Inflammatory macrophage treated with lipopolysaccharide for 4 hours (primary cell): ENCODE data around the gene USP35.
A peak's percentile ranks its signal among the peaks of the same experiment; 100 is the strongest.

ENCODE experiments used
- DNase-seq: peaks from one replicate; pipeline ENCODE4 v3.0.0-alpha.2; 2020

The USP35 gene

DNA sequence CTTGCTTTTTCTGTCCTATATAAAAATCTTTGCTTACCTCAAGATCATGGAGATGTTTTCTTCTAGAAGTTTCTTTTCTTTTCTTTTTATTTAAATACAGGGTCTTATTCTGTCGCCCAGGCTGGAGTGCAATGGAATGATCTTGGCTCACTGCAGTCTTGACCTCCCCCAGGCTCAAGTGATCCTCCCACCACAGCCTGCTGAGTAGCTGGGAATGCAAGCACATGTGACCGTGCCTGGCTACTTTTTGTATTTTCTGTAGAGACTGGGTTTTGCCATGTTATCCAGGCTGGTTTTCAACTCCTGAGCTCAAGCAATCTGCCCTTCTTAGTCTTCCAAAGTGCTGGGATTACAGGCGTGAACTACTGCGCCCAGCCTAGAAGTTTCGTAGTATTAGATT is 45.3 kb downstream of the USP35 start:
- DNase-seq: no peak

DNA sequence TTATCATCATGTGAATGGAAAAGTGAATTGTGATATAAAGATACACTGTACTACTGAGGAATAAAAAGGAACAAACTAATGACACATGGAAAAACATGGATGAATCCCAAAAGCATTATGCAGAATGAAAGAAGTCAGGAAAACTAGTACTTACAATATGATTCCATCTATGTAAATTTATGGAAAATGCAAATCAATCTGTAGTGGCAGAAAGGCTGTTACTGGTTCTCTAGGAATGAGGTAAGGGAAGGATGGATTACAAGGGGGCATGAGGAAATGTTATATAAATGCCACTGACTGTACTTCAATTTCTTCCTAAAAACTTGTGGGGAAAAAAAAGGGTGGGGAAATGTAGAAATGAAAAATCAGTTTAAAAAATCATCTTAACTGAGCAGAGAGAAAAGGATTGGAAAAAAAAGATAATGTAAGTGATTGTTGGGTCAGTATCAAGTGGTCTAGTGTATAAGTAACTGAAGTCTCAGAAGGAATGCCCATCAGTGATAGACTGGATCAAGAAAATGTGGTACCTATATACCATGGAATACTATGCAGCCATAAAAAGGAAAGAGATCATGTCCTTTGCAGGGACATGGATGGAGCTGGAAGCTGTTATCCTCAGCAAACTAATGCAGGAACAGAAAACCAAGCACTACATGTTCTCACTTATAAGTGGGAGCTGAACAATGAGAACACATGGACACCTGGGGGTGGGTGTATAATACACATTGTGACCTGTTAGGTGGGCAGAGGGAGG is 48.8 kb downstream of the USP35 start:
- DNase-seq: no peak

DNA sequence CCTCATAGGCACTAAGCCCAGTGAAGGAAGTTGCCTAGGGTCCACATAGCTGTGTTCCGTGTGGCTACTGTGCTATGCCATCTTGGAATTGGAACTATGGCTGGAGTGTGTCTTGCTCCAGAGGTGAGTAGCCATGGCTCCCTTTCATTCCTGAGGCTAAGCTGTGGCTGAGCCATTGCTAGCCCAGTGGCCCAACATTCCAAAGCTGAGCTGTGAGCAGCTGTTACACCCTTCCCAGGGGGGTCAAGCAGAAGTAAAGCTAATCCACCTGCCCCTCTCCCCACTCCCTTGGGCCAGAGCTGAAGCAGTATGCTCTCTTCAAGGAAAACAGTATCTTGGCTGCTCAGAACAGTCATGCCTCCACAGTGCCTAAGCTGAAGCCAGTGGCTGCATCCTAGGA is 51.1 kb downstream of the USP35 start:
- no peak for DNase-seq

DNA sequence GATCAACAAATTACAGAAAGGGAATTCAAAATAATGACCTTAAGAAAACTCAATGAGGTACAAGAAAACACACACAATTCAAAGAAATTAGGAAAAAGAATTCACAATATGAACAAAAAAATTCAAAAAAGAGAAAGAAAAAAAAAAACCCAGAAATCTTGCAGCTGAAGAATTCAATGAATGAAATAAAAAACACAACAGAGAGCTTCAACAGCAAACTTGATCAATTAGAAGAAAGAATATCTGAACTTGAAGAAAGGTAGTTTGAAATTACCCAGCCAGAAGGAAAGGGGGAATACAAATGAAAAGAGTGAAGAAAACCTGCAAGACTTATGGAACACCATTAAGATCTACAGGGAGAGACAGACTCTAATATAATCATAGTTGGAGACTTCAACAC is 52.8 kb downstream of the USP35 start:
- no peak for DNase-seq

DNA sequence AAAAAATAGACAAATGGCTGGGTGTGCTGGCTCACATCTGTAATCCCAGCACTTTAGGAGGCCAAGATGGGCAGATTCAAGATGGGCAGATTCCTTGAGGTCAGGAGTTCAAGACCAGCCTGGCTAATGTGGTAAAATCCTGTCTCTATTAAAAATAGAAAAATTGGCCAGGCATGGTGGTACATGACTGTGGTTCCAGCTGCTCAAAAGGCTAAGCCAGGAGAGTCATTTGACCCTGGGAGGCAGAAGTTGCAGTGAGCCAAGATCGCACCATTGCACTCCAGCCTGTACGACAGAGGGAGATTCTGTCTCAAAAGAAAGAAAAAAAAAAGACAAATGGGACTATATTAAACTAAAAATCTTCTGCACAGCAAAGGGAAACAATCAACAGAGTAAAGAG is 55.4 kb downstream of the USP35 start:
- no peak for DNase-seq

DNA sequence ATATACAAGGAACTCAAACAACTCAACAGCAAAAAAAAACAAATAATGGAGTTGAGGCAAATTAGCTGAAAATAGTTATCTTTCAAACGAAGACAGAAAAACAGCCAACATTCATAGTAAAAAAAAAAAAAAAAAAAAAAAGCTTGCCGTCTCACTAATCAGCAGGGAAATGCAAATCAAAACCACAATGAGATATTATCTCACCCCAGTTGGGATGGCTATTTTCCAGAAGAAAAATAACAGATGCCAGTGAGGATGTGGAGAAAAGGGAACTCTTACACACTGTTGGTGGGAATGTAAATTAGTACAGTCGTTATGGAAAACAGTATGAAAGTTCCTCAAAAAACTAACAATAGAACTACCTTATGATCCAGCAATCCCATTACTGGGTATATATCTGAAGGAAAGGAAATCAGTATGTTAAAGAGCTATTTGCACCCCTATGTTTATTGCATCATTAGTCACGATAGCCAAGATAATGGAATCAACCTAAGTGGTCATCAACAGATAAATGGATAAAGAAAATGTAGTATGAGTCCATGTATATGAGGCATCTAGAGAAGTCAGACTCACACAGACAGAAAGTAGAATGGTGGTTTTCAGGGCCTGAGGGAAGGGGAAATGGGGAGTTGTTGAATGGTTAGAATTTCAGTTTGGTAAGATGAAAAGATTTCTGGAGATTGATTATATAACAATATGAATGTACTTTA is 56.0 kb downstream of the USP35 start:
- DNase-seq: peak; percentile 3

DNA sequence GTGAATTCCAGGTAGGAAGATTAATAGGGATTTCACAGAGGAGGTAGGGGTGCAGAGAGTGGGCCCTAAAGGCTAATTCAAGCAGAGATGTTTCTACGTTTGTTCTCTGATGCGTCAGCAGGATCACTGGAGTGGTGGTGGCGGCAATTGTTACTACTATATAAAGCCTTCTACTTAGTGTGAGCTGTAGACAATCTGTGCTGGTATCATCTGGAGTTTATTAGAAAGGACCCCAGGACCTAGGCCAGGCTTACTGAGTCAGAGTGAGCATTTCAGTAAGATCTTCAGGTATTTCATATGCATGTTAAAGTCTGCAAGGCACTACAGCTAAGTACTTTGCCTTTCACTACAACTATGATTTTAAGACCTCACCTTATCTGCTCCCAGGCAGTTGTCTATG is 59.5 kb downstream of the USP35 start:
- no peak for DNase-seq

DNA sequence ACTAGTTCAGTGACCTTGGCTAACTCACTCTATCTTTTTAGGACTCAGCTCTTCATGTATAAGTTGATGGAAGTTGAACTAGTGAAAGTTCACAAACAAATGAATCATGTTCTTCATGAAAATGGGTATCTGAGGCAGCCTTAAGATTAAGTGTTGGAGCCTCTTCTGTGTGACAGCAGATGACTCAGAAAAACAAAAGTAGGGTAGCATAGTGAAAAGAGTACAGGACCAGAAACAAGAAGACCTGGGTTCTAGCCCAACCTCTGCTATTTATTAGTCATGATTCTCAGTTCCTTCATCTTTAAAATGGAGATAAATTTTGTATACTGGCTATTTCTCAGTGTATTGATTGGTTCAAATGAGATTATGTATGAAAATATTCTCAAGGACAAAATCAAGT is 60.2 kb downstream of the USP35 start:
- DNase-seq: no peak

DNA sequence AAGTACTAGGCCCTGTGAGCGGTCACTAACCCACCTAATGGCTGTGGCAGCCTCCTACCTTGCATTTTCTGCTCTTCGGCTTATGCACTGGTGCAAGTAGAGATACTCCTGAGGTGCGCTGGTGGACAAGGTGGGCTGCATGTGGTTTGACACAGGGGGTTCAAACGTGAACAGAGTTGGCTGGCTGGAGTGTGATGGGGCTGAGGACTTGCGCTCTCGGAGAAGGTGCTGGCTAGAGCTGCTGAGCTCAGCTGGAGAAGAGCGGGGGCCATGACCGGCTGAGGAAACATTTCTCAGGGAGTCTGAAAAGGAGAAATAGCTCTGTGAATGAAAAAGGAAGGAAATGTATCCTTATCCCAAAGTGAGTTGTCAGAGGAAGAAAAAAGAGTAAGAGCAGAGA is 61.4 kb downstream of the USP35 start:
- no peak for DNase-seq

DNA sequence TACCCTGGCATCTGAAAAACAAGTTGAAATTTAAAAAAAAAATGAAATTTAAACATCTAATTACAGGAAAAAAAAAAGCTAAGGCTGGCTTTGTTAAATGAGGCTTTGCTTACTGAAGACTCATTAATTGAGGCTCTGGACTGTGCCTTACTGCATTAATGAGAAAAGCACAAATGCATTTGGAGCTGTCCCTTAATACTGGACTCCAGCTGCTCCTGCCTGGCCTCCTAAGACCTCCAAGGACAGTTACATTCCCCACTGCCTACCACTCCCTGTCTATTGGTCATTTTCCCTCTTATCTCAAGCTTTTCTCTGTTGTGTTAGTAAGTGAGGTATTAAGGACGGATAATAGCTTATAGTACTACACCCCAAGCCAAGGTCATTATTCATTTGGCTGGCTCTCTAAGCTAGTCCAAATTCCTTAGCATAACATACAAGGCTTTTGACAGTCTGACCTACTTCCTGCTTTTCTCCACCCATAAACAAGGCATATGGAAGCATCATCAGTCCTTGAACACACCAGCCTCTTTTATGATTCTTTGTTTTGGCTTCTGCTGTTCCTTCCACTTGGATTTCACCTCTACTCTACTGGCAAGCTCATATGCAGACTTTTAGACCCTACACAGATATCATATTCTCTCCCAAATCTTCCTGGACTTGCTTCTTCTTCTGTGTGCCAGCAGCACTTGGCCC is 62.5 kb downstream of the USP35 start:
- no peak for DNase-seq

DNA sequence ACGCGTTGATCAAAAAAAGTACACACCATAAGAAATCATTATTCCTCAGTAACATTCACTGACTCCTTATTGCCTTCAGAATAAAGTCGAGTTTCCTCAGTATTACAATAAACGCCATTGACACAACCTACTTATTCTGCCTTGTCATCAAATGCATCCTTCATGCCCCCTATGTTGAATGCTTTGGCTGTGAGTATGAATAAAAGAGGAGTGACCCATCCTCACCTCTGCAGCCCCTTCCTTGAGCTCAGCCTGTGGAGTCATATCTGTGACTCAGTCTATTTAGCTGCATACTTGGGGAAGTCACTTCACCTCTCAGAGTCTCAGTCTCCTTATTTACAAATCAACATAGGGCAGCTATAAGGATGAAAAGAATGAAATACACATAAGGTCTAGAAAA is 65.1 kb downstream of the USP35 start:
- no peak for DNase-seq

DNA sequence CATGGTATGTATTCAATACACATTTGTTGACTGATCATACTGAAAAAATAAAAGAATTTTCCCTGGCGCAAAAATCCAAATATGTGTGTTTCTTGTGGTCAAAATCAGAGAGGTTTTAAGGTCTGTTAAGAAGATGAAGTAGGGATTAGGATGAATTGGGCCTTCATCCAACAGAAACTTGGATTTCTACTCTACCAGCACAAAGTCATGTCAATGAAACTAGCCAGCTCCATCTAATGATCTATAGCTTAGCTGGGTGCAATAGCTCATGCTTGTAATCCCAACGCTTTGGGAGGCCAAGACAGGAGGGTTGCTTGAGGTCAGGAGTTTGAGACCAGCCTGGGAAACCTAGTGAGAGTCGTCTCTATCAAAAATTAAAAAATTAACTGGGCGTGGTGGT is 65.5 kb downstream of the USP35 start:
- no peak for DNase-seq

DNA sequence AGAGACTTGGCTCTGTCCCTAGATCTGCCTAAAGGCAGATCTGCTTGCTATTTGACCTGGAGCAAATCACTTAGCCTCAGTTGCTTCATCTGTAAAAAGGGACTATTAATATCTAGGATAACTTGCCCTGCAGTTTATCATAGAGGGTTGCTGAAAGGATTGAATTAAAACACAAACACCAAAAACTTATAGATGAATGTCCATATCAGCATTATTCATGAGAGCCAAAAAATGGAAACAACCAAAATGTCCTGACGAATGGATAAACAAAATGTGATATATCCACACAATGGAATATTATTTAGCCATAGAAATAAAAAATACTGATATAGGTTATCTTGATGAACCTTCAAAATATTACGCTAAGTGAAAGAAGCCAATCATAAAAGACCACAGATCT is 67.2 kb downstream of the USP35 start:
- DNase-seq: no peak

DNA sequence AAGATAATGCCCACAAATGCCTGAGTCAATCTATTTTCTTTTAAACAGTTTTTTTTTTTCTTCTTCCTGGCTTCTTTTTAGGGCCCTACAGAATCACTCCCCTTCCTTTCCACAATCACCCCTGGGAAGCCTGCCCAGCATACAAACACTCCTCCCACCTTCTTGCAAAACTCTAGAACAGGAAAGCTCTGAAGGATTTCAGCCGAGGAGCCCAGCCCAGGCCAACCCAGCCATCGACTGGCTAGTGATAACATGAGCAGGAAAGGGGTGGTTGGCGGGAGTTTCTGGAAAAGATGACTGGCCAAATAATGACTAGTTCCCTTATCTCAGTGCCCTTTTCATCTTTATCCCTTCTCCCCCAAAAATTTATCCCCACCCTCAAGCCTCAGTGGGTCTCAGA is 68.2 kb downstream of the USP35 start:
- peak; percentile 5 for DNase-seq

DNA sequence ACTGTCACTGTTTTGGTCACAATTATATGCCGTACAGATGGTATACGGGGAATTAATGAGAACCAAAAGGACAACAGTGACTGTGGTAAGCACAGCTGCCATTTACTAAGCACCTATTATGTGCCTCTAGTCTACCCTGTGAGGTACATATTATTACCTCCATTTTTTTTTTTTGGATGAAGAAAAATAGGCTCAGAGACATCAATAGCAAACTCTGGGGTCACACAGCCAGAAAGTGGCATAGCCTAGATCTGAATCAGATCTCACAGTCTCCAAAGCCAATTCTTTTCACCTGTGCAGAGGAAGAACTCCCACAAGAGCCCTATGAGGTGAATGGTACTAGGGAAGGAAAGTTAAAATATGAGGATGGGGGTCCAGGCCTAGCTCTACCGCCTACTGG is 68.9 kb downstream of the USP35 start:
- DNase-seq: no peak

DNA sequence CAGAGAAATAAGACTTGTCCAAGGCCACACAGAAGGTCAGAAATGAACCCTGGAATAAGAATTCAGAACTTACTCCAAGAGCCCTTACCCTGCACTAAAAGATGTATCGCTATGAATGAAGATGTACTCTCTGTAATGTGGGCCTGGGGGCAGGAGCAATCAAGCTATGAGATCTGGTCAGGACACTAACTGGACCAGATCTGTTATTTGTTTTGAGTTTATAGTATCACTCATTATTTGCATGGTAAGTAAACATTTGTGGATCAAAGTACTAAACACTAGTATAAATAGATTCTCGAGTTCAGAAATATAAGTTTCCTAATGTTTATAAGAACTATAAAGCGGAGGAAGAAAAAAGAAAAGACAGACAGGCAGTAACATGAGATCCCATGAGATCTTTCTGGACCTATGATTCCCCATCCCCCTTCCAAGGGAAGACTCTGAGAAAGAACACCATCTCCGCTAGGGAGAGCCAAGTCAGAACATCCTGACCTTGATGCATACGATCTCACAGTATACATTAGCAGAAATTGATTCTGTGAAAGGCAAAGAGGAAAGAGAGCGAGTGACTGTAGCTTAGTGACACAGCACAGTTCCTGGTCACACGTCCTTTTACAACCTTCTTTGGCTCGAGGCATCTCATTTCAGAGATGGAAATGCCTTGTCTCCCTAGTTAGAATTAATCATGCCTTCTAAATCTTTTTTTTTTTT is 71.2 kb downstream of the USP35 start:
- no peak for DNase-seq

DNA sequence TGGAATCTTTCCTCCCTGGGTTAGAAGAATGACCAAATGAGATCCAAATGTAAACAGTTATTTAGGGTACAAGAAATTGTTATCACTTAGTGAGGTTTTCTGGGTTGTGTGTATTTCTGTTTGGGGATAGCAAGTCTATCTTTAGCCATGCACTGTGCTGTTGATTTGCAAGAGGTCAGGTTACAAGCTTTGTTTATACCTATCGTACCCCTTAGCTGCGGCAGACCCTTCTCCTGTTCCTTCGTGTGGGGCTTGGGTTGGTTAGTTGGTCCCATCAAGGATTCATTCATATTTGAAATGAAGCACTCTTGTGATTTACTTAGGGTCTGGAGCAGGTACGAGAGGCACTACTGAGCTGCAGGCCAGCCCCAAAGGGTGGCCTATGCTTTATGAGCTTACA is 72.6 kb downstream of the USP35 start:
- no peak for DNase-seq

DNA sequence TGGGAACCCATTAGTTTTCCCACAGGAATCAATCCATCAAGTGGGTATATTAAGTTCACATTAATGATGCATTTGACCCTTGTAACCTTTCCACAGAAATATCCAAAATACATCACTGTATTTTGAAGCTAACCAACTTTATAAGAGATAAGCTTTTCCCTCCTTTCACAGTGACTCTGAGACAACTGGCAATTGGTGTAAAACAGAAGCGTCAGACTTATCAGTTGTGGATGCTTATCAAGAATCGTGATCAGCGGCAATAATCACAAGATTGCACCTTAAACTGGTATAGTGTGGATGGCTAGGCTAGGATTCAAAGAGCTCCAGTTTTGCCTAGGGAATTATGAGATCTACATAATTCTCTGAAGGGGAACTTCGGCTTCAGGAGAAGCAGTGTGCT is 73.1 kb downstream of the USP35 start:
- no peak for DNase-seq

DNA sequence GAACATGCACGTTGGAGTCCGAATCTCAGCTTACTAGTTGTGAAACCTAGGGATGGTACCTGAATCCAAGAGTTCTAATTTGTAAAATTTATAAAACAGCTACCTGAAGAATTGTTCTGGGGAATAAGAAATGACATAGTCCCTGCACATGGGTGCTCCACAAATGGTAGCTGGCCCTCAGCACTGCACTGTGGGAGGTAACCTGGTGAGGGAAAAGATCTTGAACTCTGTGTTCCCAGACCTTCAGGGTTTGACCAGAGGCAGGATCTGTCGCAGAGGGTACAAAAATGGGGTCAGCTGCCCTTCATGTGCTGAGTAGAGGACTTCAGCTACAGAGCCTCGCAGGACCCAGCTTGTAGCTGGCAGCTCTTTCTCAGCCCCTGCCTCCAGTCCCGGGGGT is 73.5 kb downstream of the USP35 start:
- no peak for DNase-seq

DNA sequence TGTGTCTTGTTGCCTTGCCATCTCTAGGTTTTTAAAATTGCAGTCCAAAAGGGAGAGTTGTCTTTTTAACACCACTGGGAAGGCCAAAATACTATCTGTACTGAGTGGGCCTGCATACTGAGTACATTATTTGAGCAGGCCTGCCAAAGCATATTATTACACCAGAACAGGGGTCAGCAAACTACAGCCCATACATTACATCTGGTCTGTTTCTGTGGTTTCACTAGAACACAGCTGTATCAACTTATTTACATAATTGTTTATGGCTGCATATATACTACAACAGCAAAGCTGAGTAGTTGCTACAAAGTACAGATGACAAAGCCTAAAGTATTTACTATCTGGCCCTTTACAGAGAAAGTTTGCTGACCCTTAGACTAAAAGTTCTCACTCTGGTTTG is 74.0 kb downstream of the USP35 start:
- DNase-seq: no peak
